Mammary epithelial cell (primary cell): ENCODE results near the gene MGST2.

ENCODE experiments used
- CTCF ChIP-seq, 2 donors: IDR thresholded peaks in 1 of 2; conservative IDR thresholded peaks in 1 of 2; 2 replicates each; pipeline ENCODE4 v1.5.1; 2011 to 2012; ENCODE audit warnings: inconsistent platforms in 2 of 2, low read length in 2 of 2, mild to moderate bottlenecking in 2 of 2, control low read depth in 1 of 2, low read depth in 1 of 2; ENCODE audit not compliant: insufficient read depth in 1 of 2; ENCODE audit errors: extremely low read depth in 1 of 2
- EZH2 ChIP-seq: IDR thresholded peaks from 2 replicates; pipeline ENCODE4 v1.6.1; 2012; ENCODE audit warnings: low read length, inconsistent platforms, borderline replicate concordance

- TF ChIP-seq EZH2: no peak
- TF ChIP-seq CTCF (conservative IDR thresholded peaks at IDR 0.05 in 1 of 2, IDR thresholded peaks at IDR 0.05 in 1 of 2; ENCODE audit: extremely low read depth in 1 of 2, insufficient read depth in 1 of 2, low read depth in 1 of 2, low read length in 2 of 2): no peak
Observed at GRCh38 chr4:139633195-139633594, 32.4 kb upstream of the MGST2 start.
